Measurements from ENCODE around the gene DNAH17.

Gene DNAH17

GRCh38 chr17:78462148-78462547 is 115.0 kb downstream of the DNAH17 start:
- POLR2A ChIA-PET, result no interaction called here
- Histone ChIP-seq H3K4me3 (ENCODE audit: low read depth, low read length) (no peak overlapping the region), H3K9me3 (ENCODE audit: control insufficient read depth, insufficient read depth, low read depth, low read length) (no peaks in the 10 kb centered on the region), H3K4me1 (ENCODE audit: control insufficient read depth, insufficient read depth, low read length) (no peaks in the 10 kb centered on the region), H3K27ac (ENCODE audit: extremely low read depth, low read depth, low read length) (no peak overlapping the region), H3K36me3 (ENCODE audit: control insufficient read depth in 2 of 2, insufficient read depth in 1 of 2, low read length in 2 of 2) (no peaks in the 10 kb centered on the region)
- CTCF ChIA-PET, result interaction anchor here (2.9 kb wide), 1 partner anchor 16 kb away, joined by 15 read pairs; no protein-coding TSS in a partner anchor
- TF ChIP-seq ZBTB6 (tag by site-specific recombination; IDR thresholded peaks at IDR 0.05), result no peak
- no peak for TF ChIP-seq ZNF48 (tag by site-specific recombination; IDR thresholded peaks at IDR 0.05)
- TF ChIP-seq ZXDB (tag by site-specific recombination; IDR thresholded peaks at IDR 0.05), result no peak
- TF ChIP-seq BCL6B (tag by site-specific recombination; IDR thresholded peaks at IDR 0.05), result no peak
- no peak for TF ChIP-seq GLI2 (tag by site-specific recombination; IDR thresholded peaks at IDR 0.05; ENCODE audit: borderline replicate concordance, low read depth)
- no peak for TF ChIP-seq ZNF585B (tag by site-specific recombination; IDR thresholded peaks at IDR 0.05)
- TF ChIP-seq ZNF280C (tag by site-specific recombination; IDR thresholded peaks at IDR 0.05), result no peak
- no peak for TF ChIP-seq ZNF624 (tag by site-specific recombination; IDR thresholded peaks at IDR 0.05)
- TF ChIP-seq ZNF211 (tag by site-specific recombination; IDR thresholded peaks at IDR 0.05; ENCODE audit: low read depth), result no peak
- no peak for TF ChIP-seq KLF8 (tag by site-specific recombination; IDR thresholded peaks at IDR 0.05)
- TF ChIP-seq ZNF221 (tag by site-specific recombination; IDR thresholded peaks at IDR 0.05; ENCODE audit: borderline replicate concordance), result no peak
- no peak for TF ChIP-seq KLF16 (tag by site-specific recombination; IDR thresholded peaks at IDR 0.05)
- TF ChIP-seq ZFP41 (tag by site-specific recombination; IDR thresholded peaks at IDR 0.05; ENCODE audit: borderline replicate concordance), result no peak
- no peak for TF ChIP-seq ZNF354C (tag by site-specific recombination; IDR thresholded peaks at IDR 0.05; ENCODE audit: borderline replicate concordance, low read depth)
- TF ChIP-seq ZNF654 (tag by site-specific recombination; IDR thresholded peaks at IDR 0.05; ENCODE audit: low read depth), result no peak
- no peak for TF ChIP-seq ZNF132 (tag by site-specific recombination; IDR thresholded peaks at IDR 0.05; ENCODE audit: borderline replicate concordance)
- TF ChIP-seq ZNF558 (tag by site-specific recombination; IDR thresholded peaks at IDR 0.05), result no peak

- Histone ChIP-seq H3K27ac (ENCODE audit: extremely low read depth, low read depth, low read length) (no peak overlapping the region), H3K4me1 (ENCODE audit: control insufficient read depth, insufficient read depth, low read length) (no peaks in the 10 kb centered on the region), H3K36me3 (ENCODE audit: control insufficient read depth in 2 of 2, insufficient read depth in 1 of 2, low read length in 2 of 2) (no peaks in the 10 kb centered on the region), H3K4me3 (ENCODE audit: low read depth, low read length) (no peak overlapping the region), H3K9me3 (ENCODE audit: control insufficient read depth, insufficient read depth, low read depth, low read length) (no peaks in the 10 kb centered on the region)
- ChIA-PET POLR2A (no interaction called here), CTCF (interaction anchor here (2.9 kb wide), 1 partner anchor 16 kb away, joined by 15 read pairs; no protein-coding TSS in a partner anchor)
- TF ChIP-seq PRDM4 (tag by site-specific recombination; IDR thresholded peaks at IDR 0.05) (no peak), ZNF174 (tag by site-specific recombination; IDR thresholded peaks at IDR 0.05) (no peak), ZNF26 (tag by site-specific recombination; IDR thresholded peaks at IDR 0.05) (no peak), ZNF843 (tag by site-specific recombination; IDR thresholded peaks at IDR 0.05) (no peak), ZBTB6 (tag by site-specific recombination; IDR thresholded peaks at IDR 0.05) (no peak), ZNF341 (tag by site-specific recombination; IDR thresholded peaks at IDR 0.05; ENCODE audit: low read depth) (no peak), ZNF830 (tag by site-specific recombination; IDR thresholded peaks at IDR 0.05; ENCODE audit: low read depth) (no peak), HOXC10 (CRISPR knock-in tag; IDR thresholded peaks at IDR 0.05) (no peak), ZNF791 (tag by site-specific recombination; IDR thresholded peaks at IDR 0.05) (no peak)
Observed at GRCh38 chr17:78461799-78462053, 115.5 kb downstream of the DNAH17 start.

Measured in HEK293 (cell line).